ENCODE data around the gene REN.
A peak's percentile ranks its signal among the peaks of the same experiment; 100 is the strongest.

Gene REN

GRCh38 chr1:204166219-204166618 is at the start of gene REN:
Gene REN, minus strand, starts transcription at chr1:204166337. Its CDS starts 44 bp downstream, at chr1:204166293.
- DNase-seq (ENCODE audit: low read depth in 2 of 2), result no peak

GRCh38 chr1:204213668-204214662 is 47.8 kb upstream of the REN start, which contains the start of gene GOLT1A:
Gene GOLT1A, minus strand, starts transcription at chr1:204213988. Its CDS starts 82 bp downstream, at chr1:204213906.
- peak; percentile 14 to 15 for DNase-seq (ENCODE audit: low read depth in 2 of 2)

- no peak for DNase-seq (ENCODE audit: low read depth in 2 of 2)
These were observed 46.6 kb upstream of the REN start for GRCh38 chr1:204212715-204213114.

GRCh38 chr1:204211046-204211445 is 44.9 kb upstream of the REN start:
- no peak for DNase-seq (ENCODE audit: low read depth in 2 of 2)

GRCh38 chr1:204207136-204207616 is 41.0 kb upstream of the REN start:
- DNase-seq (ENCODE audit: low read depth in 2 of 2), result peak; percentile 56 to 58

- no peak for DNase-seq (ENCODE audit: low read depth in 2 of 2)
These were observed 40.0 kb upstream of the REN start for GRCh38 chr1:204206121-204206520.

GRCh38 chr1:204205486-204205885 is 39.3 kb upstream of the REN start:
- no peak for DNase-seq (ENCODE audit: low read depth in 2 of 2)

GRCh38 chr1:204204944-204205343 is 38.8 kb upstream of the REN start:
- DNase-seq (ENCODE audit: low read depth in 2 of 2), result no peak

GRCh38 chr1:204203206-204203767 is 37.1 kb upstream of the REN start:
- no peak for DNase-seq (ENCODE audit: low read depth in 2 of 2)

- no peak for DNase-seq (ENCODE audit: low read depth in 2 of 2)
These were observed 36.3 kb upstream of the REN start for GRCh38 chr1:204202481-204202880.

- DNase-seq (ENCODE audit: low read depth in 2 of 2), result no peak
These were observed 35.4 kb upstream of the REN start for GRCh38 chr1:204201348-204202040.

GRCh38 chr1:204199579-204199978 is 33.4 kb upstream of the REN start:
- DNase-seq (ENCODE audit: low read depth in 2 of 2), result no peak

- DNase-seq (ENCODE audit: low read depth in 2 of 2), result no peak
These were observed 32.5 kb upstream of the REN start for GRCh38 chr1:204198348-204199340.

- no peak for DNase-seq (ENCODE audit: low read depth in 2 of 2)
These were observed 30.9 kb upstream of the REN start for GRCh38 chr1:204197068-204197467.

- no peak for DNase-seq (ENCODE audit: low read depth in 2 of 2)
These were observed 30.1 kb upstream of the REN start, which contains the start of gene KISS1 for GRCh38 chr1:204196068-204196795. Gene KISS1, minus strand, starts transcription at chr1:204196491. Its CDS starts 3,615 bp downstream, at chr1:204192876.

- DNase-seq (ENCODE audit: low read depth in 2 of 2), result no peak
These were observed 28.6 kb upstream of the REN start for GRCh38 chr1:204194771-204195170.

GRCh38 chr1:204194080-204194479 is 27.9 kb upstream of the REN start:
- DNase-seq (ENCODE audit: low read depth in 2 of 2), result no peak

GRCh38 chr1:204192589-204193352 is 26.6 kb upstream of the REN start:
- no peak for DNase-seq (ENCODE audit: low read depth in 2 of 2)

- no peak for DNase-seq (ENCODE audit: low read depth in 2 of 2)
These were observed 25.9 kb upstream of the REN start for GRCh38 chr1:204192046-204192445.
